ENCODE measurements around the gene SPATA20. TPM values are rescaled to one million over a fixed set of nuclear protein-coding genes. Genes with fewer than 3 reads are reported as not detected.

SPATA20 gene
- total RNA-seq (2016; rRNA removed; fragmentation: Illumina TruSeq; extraction: Trizol) (35.7 and 64.8 TPM in 2 replicates), polyA plus RNA-seq (2011; rRNA removed) (36.1 and 38.1 TPM in 2 replicates), polyA minus RNA-seq (2011; rRNA and poly(A)+ RNA removed; ENCODE audit: low replicate concordance) (11.3 and 57.4 TPM in 2 replicates), Bru-seq, nascent RNA (percentile 66 among the genes with signal in this experiment), BruChase-seq, experiment 1, labeled RNA remaining after a 6-hour chase (percentile 83 among the genes with signal in this experiment), BruChase-seq, experiment 2, labeled RNA remaining after a 2-hour chase (percentile 70 among the genes with signal in this experiment)
- total RNA-seq (2016; cell fraction: cytosol; rRNA removed; fragmentation: Illumina TruSeq; extraction: Trizol; ENCODE audit: low read depth): 38.7 and 45.5 TPM in 2 replicates
- total RNA-seq (2016; cell fraction: insoluble cytoplasmic fraction; rRNA removed; fragmentation: Illumina TruSeq; extraction: Trizol): 31.6 and 65.5 TPM in 2 replicates
- total RNA-seq (2016; cell fraction: membrane; rRNA removed; fragmentation: Illumina TruSeq; extraction: Trizol): 64.2 and 68.5 TPM in 2 replicates
- 65.8 and 68.8 TPM in 2 replicates for total RNA-seq (2016; cell fraction: nucleus; rRNA removed; fragmentation: Illumina TruSeq; extraction: Trizol)
- 16.3 and 29.3 TPM in 2 replicates for polyA plus RNA-seq (2011; cell fraction: cytosol; rRNA removed)
- 301 and 348 TPM in 2 replicates for polyA plus RNA-seq (2011; cell fraction: nucleus; rRNA removed)
- polyA plus RNA-seq (2012): 22.4 and 25.0 TPM in 2 replicates
- 38.7 and 44.0 TPM in 2 replicates for polyA plus RNA-seq (2016; cell fraction: cytosol; fragmentation: Illumina TruSeq; extraction: Trizol; ENCODE audit: low read depth)
- 36.7 and 39.9 TPM in 2 replicates for polyA plus RNA-seq (2016; cell fraction: insoluble cytoplasmic fraction; fragmentation: Illumina TruSeq; extraction: Trizol; ENCODE audit: low read depth)
- 62.1 and 66.1 TPM in 2 replicates for polyA plus RNA-seq (2016; cell fraction: membrane; fragmentation: Illumina TruSeq; extraction: Trizol; ENCODE audit: low read depth)
- polyA plus RNA-seq (2016; cell fraction: nucleus; fragmentation: Illumina TruSeq; extraction: Trizol; ENCODE audit: insufficient read depth, low read depth): 150 and 152 TPM in 2 replicates
- polyA minus RNA-seq (2011; cell fraction: cytosol; rRNA and poly(A)+ RNA removed): 12.1 and 17.9 TPM in 2 replicates
- polyA minus RNA-seq (2011; cell fraction: nucleus; rRNA and poly(A)+ RNA removed): 52.6 and 68.2 TPM in 2 replicates
- long read RNA-seq, experiment 1, transcript SPATA20-201 (17 exons, 2,719 nt): major isoform, 21 of 63 reads
- long read RNA-seq, experiment 1, transcript SPATA20-205 (17 exons, 2,734 nt): minor isoform, 15 of 63 reads
- long read RNA-seq, experiment 1, transcript SPATA20-202 (16 exons, 2,634 nt): minor isoform, 7 of 63 reads
- long read RNA-seq, experiment 1, partial matches to known transcripts: 13 of 63 reads
- long read RNA-seq, experiment 1, other reads (novel, unspliced or antisense): 7 of 63 reads
- long read RNA-seq, experiment 2, transcript SPATA20-205 (17 exons, 2,734 nt): major isoform, 28 of 129 reads
- long read RNA-seq, experiment 2, transcript SPATA20-202 (16 exons, 2,634 nt): minor isoform, 15 of 129 reads
- long read RNA-seq, experiment 2, transcript SPATA20-201 (17 exons, 2,719 nt): minor isoform, 15 of 129 reads
- long read RNA-seq, experiment 2, partial matches to known transcripts: 40 of 129 reads
- long read RNA-seq, experiment 2, other reads (novel, unspliced or antisense): 31 of 129 reads

DNA sequence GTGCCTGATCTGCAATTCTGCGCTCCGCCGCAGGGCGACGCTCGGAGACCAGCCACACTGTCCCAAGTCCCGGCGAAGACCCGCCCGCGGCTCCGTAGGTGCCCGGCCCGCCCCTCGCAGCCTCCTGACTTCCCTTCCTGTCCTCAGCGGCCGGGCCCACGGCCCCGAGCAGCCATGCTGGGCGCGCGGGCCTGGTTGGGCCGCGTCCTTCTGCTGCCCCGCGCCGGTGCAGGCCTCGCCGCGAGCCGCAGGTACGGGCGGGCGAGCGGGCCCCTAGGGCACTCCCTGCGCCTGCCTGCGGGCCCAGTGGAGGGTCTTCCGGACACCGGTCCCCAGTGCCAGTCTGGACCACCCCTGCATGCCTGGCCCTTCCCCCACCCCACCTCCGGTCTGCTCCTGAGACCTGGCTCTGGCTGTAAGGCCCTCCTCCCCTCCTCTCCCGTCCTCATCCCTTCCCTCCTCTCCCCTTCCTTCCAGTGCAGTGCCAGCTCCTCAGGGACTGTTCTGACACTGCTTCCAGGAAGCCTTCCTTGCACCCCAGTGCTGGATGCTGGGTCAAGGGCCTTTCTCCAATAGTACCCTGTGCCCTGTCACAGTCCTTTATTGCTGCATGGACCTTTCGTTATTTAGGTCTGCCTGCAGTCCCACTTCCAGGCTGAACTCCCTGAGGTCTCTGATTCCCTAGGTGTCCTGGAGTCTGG, at the start of gene SPATA20:
TSS of gene SPATA20 (plus strand) at position 140 of the 701 bp plus-strand sequence. CDS start at position 175, 35 bp downstream.
- Histone ChIP-seq H3K36me3 (replicated peaks in 1 of 2; ENCODE audit: control insufficient read depth in 1 of 2, insufficient read depth in 2 of 2, low read length in 2 of 2) (peaks cover 0 to 5% of the 10 kb centered on the region in 2 experiments; a peak in 3 of 5 replicates), H3K9me3 (ENCODE audit: low read length) (no peaks in the 10 kb centered on the region), H2AFZ (ENCODE audit: low read length) (no peak within 1 kb of the TSS), H3K4me2 (ENCODE audit: low read depth, low read length) (peak within 1 kb of the TSS; percentile 97), H4K20me1 (ENCODE audit: insufficient read depth, low read length) (no peaks in the 10 kb centered on the region), H3K9ac (ENCODE audit: insufficient read depth, low read depth, low read length) (peak within 1 kb of the TSS; percentile 89), H3K27ac (ENCODE audit: extremely low read length, insufficient read depth, low read length) (peak within 1 kb of the TSS; percentile 62), H3K4me3 (replicated peaks in 1 of 3; ENCODE audit: insufficient read depth in 1 of 3, low read depth in 2 of 3, low read length in 3 of 3) (peak within 1 kb of the TSS; percentile 63 to 87 (median 79)), H3K27me3 (ENCODE audit: control insufficient read depth in 1 of 2, insufficient read depth in 2 of 2, low read length in 2 of 2) (no peaks in the 10 kb centered on the region; a peak in 1 of 5 replicates), H3K4me1 (ENCODE audit: insufficient read depth, low read length) (peaks cover 74% of the 10 kb centered on the region), H3K79me2 (ENCODE audit: insufficient read depth, low read length) (peaks cover 3% of the 10 kb centered on the region)
- FAIRE-seq: no peak
- intact Hi-C loops (cut with micrococcal nuclease; ENCODE audit: unreplicated experiment): loop anchor here (1.0 to 10.0 kb wide), 5 partner anchors 65 to 408 kb away; no protein-coding TSS in a partner anchor
- no TSS peak for BruUV-seq (replicated peaks)
- in situ Hi-C loops (cut with HindIII; ENCODE audit: extremely low pct_ligation_motif_present, low pct_unique_long_range_greater_than_20kb): loop anchor here (5.0 to 10.0 kb wide), 3 partner anchors 80 to 408 kb away; no protein-coding TSS in a partner anchor
- peak; percentile 76 for ATAC-seq
- POLR2A ChIA-PET: interaction anchor here (0.6 to 2.0 kb wide), 8 partner anchors 15 to 257 kb away, joined by 3 to 8 read pairs (median 4); partner anchors contain the start of gene LUC7L3
- peak; percentile 88 for DNase-seq (ENCODE audit: low spot score)
- CTCF ChIA-PET (ENCODE audit: low intra/inter-chr PET ratio, low total read pairs): interaction anchor here (0.7 to 1.8 kb wide), 9 partner anchors 50 to 296 kb away, joined by 3 to 18 read pairs (median 4); no protein-coding TSS in a partner anchor
- 2% methylated on average over 18 of the region's 42 CpGs for WGBS (ENCODE audit: low lambda C conversion rate)
- TF ChIP-seq, protein P1, sequence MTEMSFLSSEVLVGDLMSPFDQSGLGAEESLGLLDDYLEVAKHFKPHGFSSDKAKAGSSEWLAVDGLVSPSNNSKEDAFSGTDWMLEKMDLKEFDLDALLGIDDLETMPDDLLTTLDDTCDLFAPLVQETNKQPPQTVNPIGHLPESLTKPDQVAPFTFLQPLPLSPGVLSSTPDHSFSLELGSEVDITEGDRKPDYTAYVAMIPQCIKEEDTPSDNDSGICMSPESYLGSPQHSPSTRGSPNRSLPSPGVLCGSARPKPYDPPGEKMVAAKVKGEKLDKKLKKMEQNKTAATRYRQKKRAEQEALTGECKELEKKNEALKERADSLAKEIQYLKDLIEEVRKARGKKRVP (CRISPR knock-in tag; IDR thresholded peaks at IDR 0.05): no peak
- TF ChIP-seq ZBTB1 (CRISPR knock-in tag; IDR thresholded peaks at IDR 0.05; ENCODE audit: borderline replicate concordance): no peak
- no peak for TF ChIP-seq SOX6 (IDR thresholded peaks at IDR 0.05)
- TF ChIP-seq SOX6 (CRISPR knock-in tag; IDR thresholded peaks at IDR 0.05): peak; percentile 61
- TF ChIP-seq, protein P2, sequence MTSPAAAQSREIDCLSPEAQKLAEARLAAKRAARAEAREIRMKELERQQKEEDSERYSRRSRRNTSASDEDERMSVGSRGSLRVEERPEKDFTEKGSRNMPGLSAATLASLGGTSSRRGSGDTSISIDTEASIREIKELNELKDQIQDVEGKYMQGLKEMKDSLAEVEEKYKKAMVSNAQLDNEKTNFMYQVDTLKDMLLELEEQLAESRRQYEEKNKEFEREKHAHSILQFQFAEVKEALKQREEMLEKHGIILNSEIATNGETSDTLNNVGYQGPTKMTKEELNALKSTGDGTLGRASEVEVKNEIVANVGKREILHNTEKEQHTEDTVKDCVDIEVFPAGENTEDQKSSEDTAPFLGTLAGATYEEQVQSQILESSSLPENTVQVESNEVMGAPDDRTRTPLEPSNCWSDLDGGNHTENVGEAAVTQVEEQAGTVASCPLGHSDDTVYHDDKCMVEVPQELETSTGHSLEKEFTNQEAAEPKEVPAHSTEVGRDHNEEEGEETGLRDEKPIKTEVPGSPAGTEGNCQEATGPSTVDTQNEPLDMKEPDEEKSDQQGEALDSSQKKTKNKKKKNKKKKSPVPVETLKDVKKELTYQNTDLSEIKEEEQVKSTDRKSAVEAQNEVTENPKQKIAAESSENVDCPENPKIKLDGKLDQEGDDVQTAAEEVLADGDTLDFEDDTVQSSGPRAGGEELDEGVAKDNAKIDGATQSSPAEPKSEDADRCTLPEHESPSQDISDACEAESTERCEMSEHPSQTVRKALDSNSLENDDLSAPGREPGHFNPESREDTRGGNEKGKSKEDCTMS (CRISPR knock-in tag; conservative IDR thresholded peaks at IDR 0.05): no peak
- TF ChIP-seq ZNF253 (CRISPR knock-in tag; IDR thresholded peaks at IDR 0.05; ENCODE audit: borderline replicate concordance): no peak
- TF ChIP-seq RNF2 (conservative IDR thresholded peaks at IDR 0.05; ENCODE audit: low read depth): peak; percentile 52; the same call in 1 of the 2 replicates
- TF ChIP-seq ATF7-NPFF (CRISPR knock-in tag; IDR thresholded peaks at IDR 0.05; ENCODE audit: low read depth): peak; percentile 89
- TF ChIP-seq, protein P3, sequence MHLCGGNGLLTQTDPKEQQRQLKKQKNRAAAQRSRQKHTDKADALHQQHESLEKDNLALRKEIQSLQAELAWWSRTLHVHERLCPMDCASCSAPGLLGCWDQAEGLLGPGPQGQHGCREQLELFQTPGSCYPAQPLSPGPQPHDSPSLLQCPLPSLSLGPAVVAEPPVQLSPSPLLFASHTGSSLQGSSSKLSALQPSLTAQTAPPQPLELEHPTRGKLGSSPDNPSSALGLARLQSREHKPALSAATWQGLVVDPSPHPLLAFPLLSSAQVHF (CRISPR knock-in tag; IDR thresholded peaks at IDR 0.05): no peak
- TF ChIP-seq, protein P4, sequence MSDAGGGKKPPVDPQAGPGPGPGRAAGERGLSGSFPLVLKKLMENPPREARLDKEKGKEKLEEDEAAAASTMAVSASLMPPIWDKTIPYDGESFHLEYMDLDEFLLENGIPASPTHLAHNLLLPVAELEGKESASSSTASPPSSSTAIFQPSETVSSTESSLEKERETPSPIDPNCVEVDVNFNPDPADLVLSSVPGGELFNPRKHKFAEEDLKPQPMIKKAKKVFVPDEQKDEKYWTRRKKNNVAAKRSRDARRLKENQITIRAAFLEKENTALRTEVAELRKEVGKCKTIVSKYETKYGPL (CRISPR knock-in tag; IDR thresholded peaks at IDR 0.05): peak; percentile 79
- no peak for TF ChIP-seq SUZ12 (IDR thresholded peaks at IDR 0.05; ENCODE audit: low read depth, low read length)

Measured in HepG2 (cell line).